Breast epithelium (tissue), 3 donors: Measurements from ENCODE around the gene NFAT5.

Experiments used
- POLR2A ChIP-seq: fragments of 450-650 bp; IDR thresholded peaks from one replicate; pipeline ENCODE4 v1.6.1; 2016; ENCODE audit warnings: antibody characterized with exemption, mild to moderate bottlenecking, moderate library complexity
- TF ChIP-seq, protein P1 (sequence below), 3 donors: fragments of 450-650 bp; IDR thresholded peaks; one replicate each; pipeline ENCODE4 v1.5.1; 2016 to 2017; ENCODE audit warnings: antibody characterized with exemption in 3 of 3, mild to moderate bottlenecking in 3 of 3, moderate library complexity in 3 of 3

DNA sequence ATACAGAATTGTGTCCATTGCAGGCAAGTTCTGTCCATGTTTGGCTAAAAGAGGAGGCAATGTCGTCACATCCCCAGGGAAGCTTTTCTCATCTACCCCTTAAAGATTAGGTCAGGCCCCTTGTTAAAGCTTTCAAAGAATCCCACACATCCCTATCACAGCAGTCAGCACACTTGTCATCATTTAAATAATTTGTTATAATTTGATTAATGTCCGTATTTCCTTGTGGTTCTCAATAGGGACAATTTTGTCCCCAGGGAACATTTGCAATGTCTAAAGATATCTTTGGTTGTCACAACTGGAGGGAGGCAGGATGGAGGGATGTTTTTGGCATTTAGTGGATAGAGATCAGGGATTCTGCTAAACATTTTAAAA is 28.1 kb upstream of the NFAT5 start:
- TF ChIP-seq, protein P1, sequence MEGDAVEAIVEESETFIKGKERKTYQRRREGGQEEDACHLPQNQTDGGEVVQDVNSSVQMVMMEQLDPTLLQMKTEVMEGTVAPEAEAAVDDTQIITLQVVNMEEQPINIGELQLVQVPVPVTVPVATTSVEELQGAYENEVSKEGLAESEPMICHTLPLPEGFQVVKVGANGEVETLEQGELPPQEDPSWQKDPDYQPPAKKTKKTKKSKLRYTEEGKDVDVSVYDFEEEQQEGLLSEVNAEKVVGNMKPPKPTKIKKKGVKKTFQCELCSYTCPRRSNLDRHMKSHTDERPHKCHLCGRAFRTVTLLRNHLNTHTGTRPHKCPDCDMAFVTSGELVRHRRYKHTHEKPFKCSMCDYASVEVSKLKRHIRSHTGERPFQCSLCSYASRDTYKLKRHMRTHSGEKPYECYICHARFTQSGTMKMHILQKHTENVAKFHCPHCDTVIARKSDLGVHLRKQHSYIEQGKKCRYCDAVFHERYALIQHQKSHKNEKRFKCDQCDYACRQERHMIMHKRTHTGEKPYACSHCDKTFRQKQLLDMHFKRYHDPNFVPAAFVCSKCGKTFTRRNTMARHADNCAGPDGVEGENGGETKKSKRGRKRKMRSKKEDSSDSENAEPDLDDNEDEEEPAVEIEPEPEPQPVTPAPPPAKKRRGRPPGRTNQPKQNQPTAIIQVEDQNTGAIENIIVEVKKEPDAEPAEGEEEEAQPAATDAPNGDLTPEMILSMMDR (IDR thresholded peaks at IDR 0.05) = no peak
- TF ChIP-seq POLR2A = no peak
